GM18502 (cell line): Measurements from ENCODE around the gene SLIT1.

Source experiments
- ATAC-seq: cut with Tn5 transposase; IDR thresholded peaks from one replicate; pipeline ENCODE4 v1.9.1; 2021; ENCODE audit warnings: mild to moderate bottlenecking; ENCODE audit not compliant: unreplicated experiment, poor library complexity

Gene SLIT1

DNA sequence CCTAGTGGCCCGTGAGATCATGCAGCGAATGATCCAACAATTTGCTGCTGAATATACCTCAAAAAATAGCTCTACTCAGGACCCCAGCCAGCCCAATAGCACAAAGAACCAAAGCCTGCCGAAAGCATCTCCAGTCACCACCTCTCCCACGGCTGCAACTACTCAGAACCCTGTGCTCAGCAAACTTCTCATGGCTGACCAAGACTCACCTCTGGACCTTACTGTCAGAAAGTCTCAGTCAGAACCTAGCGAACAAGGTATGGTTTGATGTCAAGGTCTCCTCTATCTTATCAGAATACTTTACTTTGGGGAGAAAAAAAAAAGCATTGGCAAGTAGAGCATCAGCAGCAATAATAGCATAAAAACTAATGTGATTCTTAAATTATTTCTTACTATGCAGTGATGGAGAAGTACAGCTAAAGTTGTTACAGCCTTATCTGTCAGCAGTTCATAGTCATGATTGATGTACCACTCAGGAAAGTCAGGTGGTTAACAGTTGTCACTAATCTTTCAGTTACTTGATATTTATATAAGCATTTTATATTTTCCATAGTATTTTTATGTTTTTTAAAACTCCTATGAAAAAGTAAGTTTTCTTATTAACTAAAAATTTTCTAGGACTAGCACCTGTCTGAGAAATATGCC, 236.6 kb downstream of the SLIT1 start:
- no peak for ATAC-seq
